Measurements from ENCODE around the gene TMEM178B.
"Not testable (repeated sequence)": the region's sequence is repeated elsewhere in the genome, so short reads cannot be mapped to it uniquely, and the experiment has no call there.

Gene TMEM178B

GRCh38 chr7:141156407-141156806, 82.5 kb downstream of the TMEM178B start:
- no peak for DNase-seq (ENCODE audit: low read depth, low spot score)
- no peaks in the 10 kb centered on the region for H3K9me3 ChIP-seq (ENCODE audit: low read depth, low read length)
- no peak overlapping the region for H3K9ac ChIP-seq (ENCODE audit: insufficient read length)
- H3K36me3 ChIP-seq (ENCODE audit: insufficient read depth, low read length) = no peaks in the 10 kb centered on the region
- no peak overlapping the region for H3K4me3 ChIP-seq
- TF ChIP-seq POLR2AphosphoS5 (IDR thresholded peaks at IDR 0.05; ENCODE audit: borderline replicate concordance, low read depth, low read length) (no peak), EZH2 (IDR thresholded peaks at IDR 0.05) (no peak), FOXP2 (optimal IDR thresholded peaks at IDR 0.05; ENCODE audit: control extremely low read depth, extremely low read length, insufficient read depth) (no peak)
- H3K27ac ChIP-seq = no peak overlapping the region

- Histone ChIP-seq H3K9me3 (ENCODE audit: low read depth, low read length) (no peaks in the 10 kb centered on the region), H3K36me3 (ENCODE audit: insufficient read depth, low read length) (no peaks in the 10 kb centered on the region), H3K27ac (no peak overlapping the region), H3K9ac (ENCODE audit: insufficient read length) (no peak overlapping the region), H3K4me3 (no peak overlapping the region)
- no peak for DNase-seq (ENCODE audit: low read depth, low spot score)
- TF ChIP-seq EZH2 (IDR thresholded peaks at IDR 0.05) (no peak), POLR2AphosphoS5 (IDR thresholded peaks at IDR 0.05; ENCODE audit: borderline replicate concordance, low read depth, low read length) (no peak)
Observed at GRCh38 chr7:141157138-141157765, 83.4 kb downstream of the TMEM178B start.

- no peaks in the 10 kb centered on the region for H3K9me3 ChIP-seq (ENCODE audit: low read depth, low read length)
- H3K36me3 ChIP-seq (ENCODE audit: insufficient read depth, low read length) = no peaks in the 10 kb centered on the region
- no peak overlapping the region for H3K4me3 ChIP-seq
- no peak for TF ChIP-seq FOXP2 (optimal IDR thresholded peaks at IDR 0.05; ENCODE audit: control extremely low read depth, extremely low read length, insufficient read depth)
- TF ChIP-seq EZH2 (IDR thresholded peaks at IDR 0.05) = no peak
- no peak for TF ChIP-seq POLR2AphosphoS5 (IDR thresholded peaks at IDR 0.05; ENCODE audit: borderline replicate concordance, low read depth, low read length)
- no peak overlapping the region for H3K9ac ChIP-seq (ENCODE audit: insufficient read length)
- no peak overlapping the region for H3K27ac ChIP-seq
- no peak for DNase-seq (ENCODE audit: low read depth, low spot score)
Observed at GRCh38 chr7:141158561-141158960, 84.7 kb downstream of the TMEM178B start.

DNA sequence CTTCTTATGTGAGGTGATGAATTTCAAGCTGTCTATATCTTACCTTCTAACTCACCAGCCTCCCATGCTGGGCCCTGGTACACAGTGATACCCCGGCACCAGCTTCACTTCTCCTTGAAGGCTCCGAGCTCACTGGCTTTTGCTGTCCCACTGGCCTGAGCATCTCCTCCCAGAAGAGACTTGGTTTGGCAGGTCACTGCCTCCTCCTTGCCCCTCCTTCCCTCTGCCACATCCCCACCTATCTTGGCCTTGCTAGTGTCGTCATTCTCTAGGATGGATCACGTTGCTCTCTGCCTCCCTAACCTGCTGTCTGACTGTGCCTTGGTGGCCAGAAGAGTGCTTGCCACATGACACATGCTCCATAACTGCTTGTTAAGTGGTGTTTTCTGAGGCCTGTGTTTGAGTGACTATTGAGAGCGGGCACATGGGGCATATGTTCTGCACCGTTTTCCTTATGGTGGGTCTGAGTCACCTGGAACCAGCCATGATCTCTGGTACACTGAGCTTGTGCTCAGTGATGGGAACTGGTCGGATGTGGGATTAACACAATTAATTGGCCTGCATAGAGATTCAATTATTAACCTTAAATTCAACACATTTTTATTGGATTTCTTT, 86.5 kb downstream of the TMEM178B start:
- H3K27ac ChIP-seq = no peak overlapping the region
- no peak for TF ChIP-seq EZH2 (IDR thresholded peaks at IDR 0.05)
- H3K9ac ChIP-seq (ENCODE audit: insufficient read length) = no peak overlapping the region
- no peak overlapping the region for H3K4me3 ChIP-seq
- H3K36me3 ChIP-seq (ENCODE audit: insufficient read depth, low read length) = no peaks in the 10 kb centered on the region
- DNase-seq (ENCODE audit: low read depth, low spot score) = no peak
- H3K9me3 ChIP-seq (ENCODE audit: low read depth, low read length) = no peaks in the 10 kb centered on the region

DNA sequence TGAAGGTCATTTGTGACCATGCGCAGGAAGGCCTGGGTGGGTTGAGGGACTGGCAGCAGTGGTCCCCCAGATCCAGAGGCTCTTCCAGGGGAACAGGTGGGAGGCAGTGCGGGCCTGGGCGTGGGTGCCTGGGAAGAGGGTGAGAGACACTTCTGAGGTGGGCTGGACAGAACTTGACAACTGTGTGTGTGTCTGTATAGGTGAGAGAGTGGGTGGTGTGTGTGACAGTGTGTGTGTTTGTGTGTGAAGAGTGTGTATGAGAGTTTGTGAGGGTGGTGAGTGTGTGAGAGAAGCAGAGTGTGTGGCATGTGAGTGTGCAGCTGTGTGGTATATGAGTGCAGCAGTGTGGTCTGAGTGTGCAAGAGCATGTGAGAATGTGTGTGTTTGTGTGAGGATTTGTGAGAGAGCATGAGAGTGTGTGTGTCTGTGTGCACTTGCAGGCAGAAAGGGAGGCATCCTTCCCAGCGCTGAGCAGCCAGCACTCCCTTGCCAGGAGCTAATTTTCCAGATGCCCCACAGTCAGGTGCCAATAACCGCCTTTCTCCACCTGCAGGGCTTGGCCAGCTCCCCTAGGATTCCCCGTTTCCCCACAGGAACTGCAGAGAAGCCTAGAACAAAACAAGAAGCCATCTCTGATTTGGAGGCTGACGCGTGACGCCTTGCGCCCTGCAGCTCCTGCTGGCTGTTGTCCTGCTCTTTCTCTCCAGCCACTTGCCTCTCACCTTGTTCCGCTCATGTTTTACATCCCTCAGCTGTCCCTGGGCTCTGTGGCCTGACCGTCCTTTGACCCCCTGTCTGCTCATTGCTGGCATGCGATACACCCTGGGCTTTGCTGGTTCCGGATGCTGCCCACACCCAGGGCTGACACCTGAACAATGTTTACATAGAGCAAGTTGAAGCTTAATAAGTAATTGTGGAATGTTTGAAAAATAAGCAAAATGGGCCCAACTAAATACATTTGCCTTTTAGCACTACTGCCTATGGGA, 88.0 kb downstream of the TMEM178B start:
- no peaks in the 10 kb centered on the region for H3K9me3 ChIP-seq (ENCODE audit: low read depth, low read length)
- H3K4me3 ChIP-seq = no peak overlapping the region
- no peak overlapping the region for H3K27ac ChIP-seq
- H3K9ac ChIP-seq (ENCODE audit: insufficient read length) = no peak overlapping the region
- no peaks in the 10 kb centered on the region for H3K36me3 ChIP-seq (ENCODE audit: insufficient read depth, low read length)
- TF ChIP-seq EZH2 (IDR thresholded peaks at IDR 0.05) (no peak), POLR2AphosphoS5 (IDR thresholded peaks at IDR 0.05; ENCODE audit: borderline replicate concordance, low read depth, low read length) (no peak)
- no peak for DNase-seq (ENCODE audit: low read depth, low spot score)

DNA sequence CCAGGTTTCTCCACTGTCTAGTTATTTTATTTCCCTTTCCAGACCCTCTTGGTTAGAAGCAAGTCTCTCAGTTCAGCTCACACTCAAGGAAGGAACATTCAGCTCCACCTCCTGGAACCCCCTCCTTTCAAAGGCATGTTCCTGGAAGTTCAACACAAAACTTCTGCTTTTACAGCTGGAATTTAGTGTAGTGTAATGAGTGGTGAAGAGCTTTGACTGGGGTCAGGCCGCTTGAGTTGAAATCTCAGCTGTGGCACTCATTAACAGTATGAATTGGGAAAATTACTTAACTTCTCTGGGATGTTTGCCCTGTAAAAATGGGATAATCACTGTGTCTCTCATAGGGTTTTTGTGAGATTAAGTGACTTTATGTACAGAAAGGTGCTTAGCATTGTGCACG, 91.7 kb downstream of the TMEM178B start:
- Histone ChIP-seq H3K9ac (ENCODE audit: insufficient read length) (no peak overlapping the region), H3K27ac (no peak overlapping the region), H3K36me3 (ENCODE audit: insufficient read depth, low read length) (no peaks in the 10 kb centered on the region), H3K4me3 (no peak overlapping the region), H3K9me3 (ENCODE audit: low read depth, low read length) (no peaks in the 10 kb centered on the region)
- TF ChIP-seq POLR2AphosphoS5 (IDR thresholded peaks at IDR 0.05; ENCODE audit: borderline replicate concordance, low read depth, low read length) (no peak), FOXP2 (optimal IDR thresholded peaks at IDR 0.05; ENCODE audit: control extremely low read depth, extremely low read length, insufficient read depth) (no peak), EZH2 (IDR thresholded peaks at IDR 0.05) (no peak)
- no peak for DNase-seq (ENCODE audit: low read depth, low spot score)

DNA sequence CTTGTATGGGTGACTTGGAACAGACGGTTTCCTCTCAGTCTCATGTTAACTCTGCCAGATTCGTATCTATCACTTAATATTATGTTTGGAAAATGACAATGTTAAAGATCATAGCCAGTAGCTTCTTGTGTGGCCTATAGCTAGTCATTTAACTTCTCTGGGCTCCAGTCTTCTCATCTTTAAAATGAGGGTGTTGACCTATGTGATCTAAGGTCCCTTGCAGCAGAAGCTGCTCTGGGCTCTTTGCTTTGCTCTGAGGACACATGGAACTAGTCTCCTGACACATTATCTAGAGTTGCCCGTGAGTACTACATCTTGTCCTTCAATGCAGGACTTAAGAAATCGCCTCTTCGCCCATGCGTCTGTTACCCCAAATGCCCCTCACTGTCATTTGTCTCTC, 93.1 kb downstream of the TMEM178B start:
- no peak for DNase-seq (ENCODE audit: low read depth, low spot score)
- Histone ChIP-seq H3K9ac (ENCODE audit: insufficient read length) (no peak overlapping the region), H3K4me3 (no peak overlapping the region), H3K36me3 (ENCODE audit: insufficient read depth, low read length) (no peaks in the 10 kb centered on the region), H3K9me3 (ENCODE audit: low read depth, low read length) (no peaks in the 10 kb centered on the region), H3K27ac (no peak overlapping the region)
- TF ChIP-seq POLR2AphosphoS5 (IDR thresholded peaks at IDR 0.05; ENCODE audit: borderline replicate concordance, low read depth, low read length) = no peak
- TF ChIP-seq FOXP2 (optimal IDR thresholded peaks at IDR 0.05; ENCODE audit: control extremely low read depth, extremely low read length, insufficient read depth) = no peak
- TF ChIP-seq EZH2 (IDR thresholded peaks at IDR 0.05) = no peak

GRCh38 chr7:141167381-141167964, 93.6 kb downstream of the TMEM178B start:
- no peak for TF ChIP-seq POLR2AphosphoS5 (IDR thresholded peaks at IDR 0.05; ENCODE audit: borderline replicate concordance, low read depth, low read length)
- no peak for TF ChIP-seq EZH2 (IDR thresholded peaks at IDR 0.05)
- no peak for TF ChIP-seq FOXP2 (optimal IDR thresholded peaks at IDR 0.05; ENCODE audit: control extremely low read depth, extremely low read length, insufficient read depth)
- DNase-seq (ENCODE audit: low read depth, low spot score) = no peak
- H3K9ac ChIP-seq (ENCODE audit: insufficient read length) = no peak overlapping the region

DNA sequence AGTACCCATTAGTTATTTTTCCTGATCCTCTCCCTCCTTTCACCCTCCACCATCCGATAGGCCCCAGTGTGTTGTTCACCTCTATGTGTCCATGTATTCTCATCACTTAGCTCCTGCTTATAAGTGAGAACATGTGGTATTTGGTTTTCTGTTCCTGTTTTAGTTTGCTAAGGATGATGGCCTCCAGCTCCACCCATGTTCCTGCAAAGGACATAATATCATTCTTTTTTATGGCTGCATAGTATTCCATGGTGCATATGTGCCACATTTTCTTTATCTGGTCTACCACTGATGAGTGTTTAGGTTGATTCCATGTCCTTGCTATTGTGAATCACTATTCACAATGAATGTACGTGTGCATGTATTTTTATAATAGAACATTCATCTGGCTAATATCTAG, 95.3 kb downstream of the TMEM178B start:
- not testable (repeated sequence) for DNase-seq (ENCODE audit: low read depth, low spot score); H3K9me3 ChIP-seq (ENCODE audit: low read depth, low read length); H3K4me3 ChIP-seq; H3K27ac ChIP-seq; H3K9ac ChIP-seq (ENCODE audit: insufficient read length); H3K36me3 ChIP-seq (ENCODE audit: insufficient read depth, low read length)

More at GRCh38 chr7:141167381-141167964, 93.6 kb downstream of the TMEM178B start:
- H3K4me3 ChIP-seq = no peak overlapping the region
- H3K9me3 ChIP-seq (ENCODE audit: low read depth, low read length) = no peaks in the 10 kb centered on the region
- no peaks in the 10 kb centered on the region for H3K36me3 ChIP-seq (ENCODE audit: insufficient read depth, low read length)
- no peak overlapping the region for H3K27ac ChIP-seq

GRCh38 chr7:141175728-141176127, 101.9 kb downstream of the TMEM178B start:
- DNase-seq (ENCODE audit: low read depth, low spot score); H3K36me3 ChIP-seq (ENCODE audit: insufficient read depth, low read length); H3K27ac ChIP-seq; H3K4me3 ChIP-seq; H3K9ac ChIP-seq (ENCODE audit: insufficient read length); H3K9me3 ChIP-seq (ENCODE audit: low read depth, low read length): not testable (repeated sequence)

DNA sequence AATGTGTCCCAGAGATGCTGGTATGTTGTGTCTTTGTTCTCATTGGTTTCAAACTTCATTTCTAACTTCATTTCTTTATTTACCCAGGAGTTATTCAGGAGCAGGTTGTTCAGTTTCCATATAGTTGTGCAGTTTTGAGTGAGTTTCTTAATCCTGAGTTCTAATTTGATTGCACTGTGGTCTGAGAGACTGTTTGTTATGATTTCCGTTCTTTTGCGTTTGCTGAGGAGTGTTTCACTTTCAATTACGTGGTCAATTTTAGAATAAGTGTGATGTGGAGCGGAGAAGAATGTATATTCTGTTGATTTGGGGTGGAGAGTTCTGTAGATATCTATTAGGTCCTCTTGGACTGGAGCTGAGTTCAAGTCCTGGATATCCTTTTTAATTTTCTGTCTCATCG, 103.3 kb downstream of the TMEM178B start:
- H3K4me3 ChIP-seq; H3K36me3 ChIP-seq (ENCODE audit: insufficient read depth, low read length); DNase-seq (ENCODE audit: low read depth, low spot score); H3K9ac ChIP-seq (ENCODE audit: insufficient read length); H3K27ac ChIP-seq; H3K9me3 ChIP-seq (ENCODE audit: low read depth, low read length): not testable (repeated sequence)
